Nephron progenitor cell (in vitro differentiated cells): ENCODE data around the gene SLC25A39.
"Not testable (repeated sequence)": the region's sequence is repeated elsewhere in the genome, so short reads cannot be mapped to it uniquely, and the experiment has no call there.

Experiments used
- DNase-seq: peaks from one replicate; pipeline ENCODE4 v3.0.0; 2021
- H3K27ac Mint-ChIP-seq: 2 replicates; pipeline ENCODE4 v1.8.0; 2021; ENCODE audit warnings: mild to moderate bottlenecking, moderate library complexity, mixed read lengths
- H3K27me3 Mint-ChIP-seq: 2 replicates; pipeline ENCODE4 v1.8.0; 2021; ENCODE audit warnings: mild to moderate bottlenecking, low read depth, mixed read lengths; ENCODE audit not compliant: poor library complexity
- H3K36me3 Mint-ChIP-seq: 2 replicates; pipeline ENCODE4 v1.8.0; 2021; ENCODE audit warnings: low read depth, mixed read lengths
- H3K4me1 Mint-ChIP-seq: 2 replicates; pipeline ENCODE4 v1.8.0; 2021; ENCODE audit warnings: mixed read lengths
- H3K4me3 Mint-ChIP-seq: 2 replicates; pipeline ENCODE4 v1.8.0; 2021; ENCODE audit warnings: mild to moderate bottlenecking, moderate library complexity, mixed read lengths
- H3K9me3 Mint-ChIP-seq: 2 replicates; pipeline ENCODE4 v1.8.0; 2021; ENCODE audit warnings: mild to moderate bottlenecking, moderate library complexity, mixed read lengths
- TF ChIP-seq, protein P1 (sequence below): fragments of 200-600 bp; sonication (generic); IDR thresholded peaks from 2 replicates; pipeline ENCODE4 v1.5.0; 2021; ENCODE audit warnings: antibody characterized with exemption

The SLC25A39 gene

DNA sequence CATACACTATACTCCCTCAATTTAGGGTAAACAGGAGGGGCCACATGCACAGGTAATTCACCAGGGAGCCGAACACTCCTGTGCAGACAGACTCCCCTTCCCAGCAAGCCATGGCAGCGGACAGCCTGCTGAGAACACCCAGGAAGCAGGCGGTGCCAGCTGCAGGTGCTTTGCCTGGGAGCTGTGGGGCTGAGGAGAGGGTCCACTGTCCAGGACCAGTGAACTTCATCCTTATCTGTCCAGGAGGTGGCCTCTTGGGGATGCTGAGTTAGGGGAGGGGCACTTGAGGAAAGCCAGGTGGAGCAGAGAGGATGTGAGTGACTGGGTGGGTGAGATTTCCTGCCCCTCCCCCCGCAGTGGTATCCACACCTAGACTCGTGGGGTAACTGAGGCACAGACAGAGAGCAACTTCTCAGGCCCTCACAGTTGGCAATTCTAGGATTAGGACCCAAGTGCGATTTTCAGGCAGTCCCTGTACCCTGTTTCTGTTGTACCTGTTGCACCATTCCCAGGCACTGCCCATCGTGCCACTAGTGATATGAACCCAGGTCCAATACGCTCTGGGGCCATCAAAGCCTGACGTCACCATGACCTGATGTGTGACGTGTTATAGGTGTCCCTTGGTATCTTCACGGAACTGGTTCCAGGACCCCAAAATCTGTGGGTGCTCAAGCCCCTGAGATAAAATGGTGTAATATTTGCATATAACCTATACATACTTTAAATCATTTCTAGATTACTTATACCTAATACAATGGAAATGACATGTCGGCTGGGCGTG lies 21.6 kb upstream of the SLC25A39 start:
- Mint-ChIP-seq H3K27ac (no peak overlapping the region), H3K36me3 (no peaks in the 10 kb centered on the region), H3K4me1 (peaks cover 26% of the 10 kb centered on the region), H3K4me3 (peak overlapping the region; percentile 92), H3K27me3 (peaks cover 30% of the 10 kb centered on the region), H3K9me3 (no peaks in the 10 kb centered on the region)
- no peak for DNase-seq
- TF ChIP-seq, protein P1, sequence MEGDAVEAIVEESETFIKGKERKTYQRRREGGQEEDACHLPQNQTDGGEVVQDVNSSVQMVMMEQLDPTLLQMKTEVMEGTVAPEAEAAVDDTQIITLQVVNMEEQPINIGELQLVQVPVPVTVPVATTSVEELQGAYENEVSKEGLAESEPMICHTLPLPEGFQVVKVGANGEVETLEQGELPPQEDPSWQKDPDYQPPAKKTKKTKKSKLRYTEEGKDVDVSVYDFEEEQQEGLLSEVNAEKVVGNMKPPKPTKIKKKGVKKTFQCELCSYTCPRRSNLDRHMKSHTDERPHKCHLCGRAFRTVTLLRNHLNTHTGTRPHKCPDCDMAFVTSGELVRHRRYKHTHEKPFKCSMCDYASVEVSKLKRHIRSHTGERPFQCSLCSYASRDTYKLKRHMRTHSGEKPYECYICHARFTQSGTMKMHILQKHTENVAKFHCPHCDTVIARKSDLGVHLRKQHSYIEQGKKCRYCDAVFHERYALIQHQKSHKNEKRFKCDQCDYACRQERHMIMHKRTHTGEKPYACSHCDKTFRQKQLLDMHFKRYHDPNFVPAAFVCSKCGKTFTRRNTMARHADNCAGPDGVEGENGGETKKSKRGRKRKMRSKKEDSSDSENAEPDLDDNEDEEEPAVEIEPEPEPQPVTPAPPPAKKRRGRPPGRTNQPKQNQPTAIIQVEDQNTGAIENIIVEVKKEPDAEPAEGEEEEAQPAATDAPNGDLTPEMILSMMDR, result no peak

DNA sequence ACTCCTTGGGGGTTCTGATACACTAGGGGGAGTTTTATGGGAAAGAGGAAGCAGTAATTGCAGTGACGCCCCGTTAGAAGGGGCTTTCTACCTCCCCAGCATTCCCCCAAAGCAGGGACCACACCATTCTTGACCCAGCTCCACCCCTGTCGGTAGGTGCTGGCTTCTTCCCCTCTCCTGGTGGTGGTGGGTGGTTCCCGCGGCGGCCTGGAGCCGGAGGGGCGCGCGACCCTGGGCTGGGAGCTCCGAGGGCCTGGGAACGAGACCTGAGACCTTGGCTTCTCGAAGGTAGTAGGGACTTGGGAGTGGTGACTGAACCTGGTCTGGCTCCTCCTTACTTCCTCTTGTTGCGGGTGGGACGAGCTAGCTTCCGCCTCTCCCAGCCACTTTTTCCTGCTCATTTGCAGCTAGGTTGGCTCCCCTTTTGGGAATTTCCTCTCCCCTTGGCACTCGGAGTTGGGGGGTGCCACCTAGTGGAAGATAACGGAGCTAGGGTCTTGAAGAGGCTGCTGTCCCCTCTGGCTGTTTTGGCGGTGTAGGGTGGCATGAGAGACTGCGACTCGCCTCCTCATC lies 20.9 kb upstream of the SLC25A39 start:
- Mint-ChIP-seq H3K36me3 (no peaks in the 10 kb centered on the region), H3K4me1 (peaks cover 26% of the 10 kb centered on the region), H3K27me3 (peaks cover 36% of the 10 kb centered on the region), H3K4me3 (peak overlapping the region; percentile 92), H3K27ac (peak overlapping the region; percentile 93), H3K9me3 (no peaks in the 10 kb centered on the region)
- DNase-seq, result peak; percentile 71
- TF ChIP-seq, protein P1, result peak; percentile 54

DNA sequence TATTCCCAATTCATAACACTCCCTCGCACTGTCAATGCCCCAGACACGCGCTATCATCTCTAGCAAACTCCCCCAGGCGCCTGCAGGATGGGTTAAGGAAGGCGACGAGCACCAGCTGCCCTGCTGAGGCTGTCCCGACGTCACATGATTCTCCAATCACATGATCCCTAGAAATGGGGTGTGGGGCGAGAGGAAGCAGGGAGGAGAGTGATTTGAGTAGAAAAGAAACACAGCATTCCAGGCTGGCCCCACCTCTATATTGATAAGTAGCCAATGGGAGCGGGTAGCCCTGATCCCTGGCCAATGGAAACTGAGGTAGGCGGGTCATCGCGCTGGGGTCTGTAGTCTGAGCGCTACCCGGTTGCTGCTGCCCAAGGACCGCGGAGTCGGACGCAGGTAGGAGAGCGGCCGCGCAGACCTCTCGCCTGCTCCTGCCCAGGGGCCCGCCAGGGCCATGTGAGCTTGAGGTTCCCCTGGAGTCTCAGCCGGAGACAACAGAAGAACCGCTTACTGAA lies 20.4 kb upstream of the SLC25A39 start, which contains the start of gene GRN:
TSS of gene GRN (plus strand) at position 364 of the 515 bp plus-strand sequence. CDS start 3,863 bp downstream, outside the sequence.
- TF ChIP-seq, protein P1, result no peak
- H3K4me3 Mint-ChIP-seq, result peak within 1 kb of the TSS; percentile 92
- peaks cover 41% of the 10 kb centered on the region for H3K27me3 Mint-ChIP-seq
- H3K27ac Mint-ChIP-seq, result peak within 1 kb of the TSS; percentile 93
- peak; percentile 89 for DNase-seq
- peaks cover 26% of the 10 kb centered on the region for H3K4me1 Mint-ChIP-seq
- H3K36me3 Mint-ChIP-seq, result no peaks in the 10 kb centered on the region
- H3K9me3 Mint-ChIP-seq, result no peaks in the 10 kb centered on the region

DNA sequence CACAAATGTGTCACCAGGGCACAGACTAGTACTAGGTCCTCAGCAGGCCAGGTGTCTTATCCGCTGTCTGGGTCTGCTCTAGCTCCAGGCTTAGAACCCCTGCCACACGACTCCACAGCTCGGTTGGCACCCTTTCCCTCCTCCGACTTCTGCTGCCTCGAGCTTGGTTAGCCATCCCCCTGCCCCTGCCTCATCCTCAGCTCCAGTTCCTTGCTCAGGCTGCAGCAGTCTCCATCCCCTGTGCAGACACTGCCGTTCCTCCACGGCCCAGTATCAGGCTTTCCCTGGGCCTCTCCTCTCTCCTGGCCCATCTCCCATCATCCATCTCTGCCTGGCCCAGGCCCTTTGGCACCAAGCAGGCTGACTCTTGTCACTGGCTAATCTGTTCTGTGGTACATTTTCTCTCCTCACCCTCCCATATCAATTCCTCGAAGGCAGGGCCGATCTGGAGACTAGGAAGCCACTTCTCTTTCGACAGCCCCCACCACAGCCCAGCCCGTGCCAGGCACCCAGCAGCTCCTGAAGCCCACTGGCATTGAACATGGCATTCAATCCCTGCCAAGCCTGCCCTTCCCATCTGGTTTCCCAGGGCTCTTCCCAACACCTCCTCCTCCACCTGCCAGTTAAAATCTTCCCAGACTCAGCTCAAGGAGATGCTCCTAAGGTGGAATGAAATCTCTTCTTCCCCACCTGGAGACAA lies 19.0 kb upstream of the SLC25A39 start:
- Mint-ChIP-seq H3K9me3 (no peaks in the 10 kb centered on the region), H3K27me3 (peaks cover 40% of the 10 kb centered on the region), H3K36me3 (no peaks in the 10 kb centered on the region), H3K4me1 (peaks cover 27% of the 10 kb centered on the region), H3K27ac (no peak overlapping the region), H3K4me3 (peak overlapping the region; percentile 92)
- TF ChIP-seq, protein P1, result no peak
- no peak for DNase-seq

DNA sequence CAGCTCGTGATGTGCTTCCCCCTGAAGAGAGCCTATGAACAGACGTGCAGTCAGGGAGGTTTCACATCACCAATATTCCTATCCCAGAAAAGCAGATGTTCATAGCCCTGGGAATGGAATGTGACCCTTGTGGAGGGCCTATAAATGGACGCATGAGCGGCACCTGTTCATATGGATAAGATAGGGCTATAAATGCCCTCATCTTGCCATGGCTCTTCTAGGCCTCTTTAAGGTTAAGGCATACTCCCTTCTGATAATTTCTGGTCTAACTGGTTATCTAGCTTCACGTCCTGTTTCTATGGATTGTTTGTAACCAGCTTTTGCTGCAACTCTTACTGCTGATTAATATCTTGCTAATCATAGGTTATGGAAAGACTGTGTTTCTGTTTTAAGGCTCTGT lies 15.9 kb upstream of the SLC25A39 start:
- H3K4me1 Mint-ChIP-seq, result peaks cover 37% of the 10 kb centered on the region
- not testable (repeated sequence) for H3K36me3 Mint-ChIP-seq, H3K27ac Mint-ChIP-seq, DNase-seq, H3K9me3 Mint-ChIP-seq, H3K4me3 Mint-ChIP-seq
- H3K27me3 Mint-ChIP-seq, result peaks cover 49% of the 10 kb centered on the region

DNA sequence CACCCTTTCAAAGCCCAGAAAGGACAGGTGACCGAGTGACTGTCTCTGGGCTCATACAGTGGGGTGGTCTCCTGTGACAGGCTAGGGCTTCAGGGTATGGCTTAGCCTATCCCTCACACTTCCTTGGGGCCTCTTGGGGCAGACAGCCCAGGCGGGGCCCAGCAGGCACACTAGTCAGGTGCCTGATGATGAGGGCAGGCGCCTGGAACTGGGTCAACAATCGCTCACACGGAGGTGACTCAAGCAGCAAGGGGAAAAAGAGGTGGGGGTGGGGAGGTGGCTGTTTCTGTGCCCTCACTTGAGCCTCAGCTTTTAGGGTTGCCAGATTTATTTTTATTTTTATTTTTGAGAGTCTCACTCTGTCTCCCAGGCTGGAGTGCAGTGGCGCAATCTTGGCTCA lies 14.1 kb upstream of the SLC25A39 start:
- Mint-ChIP-seq H3K27me3 (peaks cover 54% of the 10 kb centered on the region), H3K4me1 (peaks cover 21% of the 10 kb centered on the region), H3K36me3 (no peaks in the 10 kb centered on the region), H3K4me3 (no peak overlapping the region), H3K27ac (no peak overlapping the region), H3K9me3 (no peaks in the 10 kb centered on the region)
- TF ChIP-seq, protein P1, result no peak
- DNase-seq, result no peak
